Measurements from ENCODE around the gene HAUS1.

- no peak for TF ChIP-seq POLR2A (IDR thresholded peaks at IDR 0.05)
- no peak for TF ChIP-seq CTCF (IDR thresholded peaks at IDR 0.05)
- no peak for TF ChIP-seq POLR2AphosphoS5 (IDR thresholded peaks at IDR 0.05)
These were observed 33.2 kb upstream of the HAUS1 start for GRCh38 chr18:46070815-46071652.
